Activated effector memory CD4-positive, alpha-beta T cell treated with Interleukin-2 at 50 U/mL for 16 hours (primary cell): ENCODE data around the gene IL4R.
"Not testable (repeated sequence)": the region's sequence is repeated elsewhere in the genome, so short reads cannot be mapped to it uniquely, and the experiment has no call there.

Experiments used
- DNase-seq: peaks from one replicate; pipeline ENCODE4 v3.0.0-alpha.2; 2020

The IL4R gene

DNA sequence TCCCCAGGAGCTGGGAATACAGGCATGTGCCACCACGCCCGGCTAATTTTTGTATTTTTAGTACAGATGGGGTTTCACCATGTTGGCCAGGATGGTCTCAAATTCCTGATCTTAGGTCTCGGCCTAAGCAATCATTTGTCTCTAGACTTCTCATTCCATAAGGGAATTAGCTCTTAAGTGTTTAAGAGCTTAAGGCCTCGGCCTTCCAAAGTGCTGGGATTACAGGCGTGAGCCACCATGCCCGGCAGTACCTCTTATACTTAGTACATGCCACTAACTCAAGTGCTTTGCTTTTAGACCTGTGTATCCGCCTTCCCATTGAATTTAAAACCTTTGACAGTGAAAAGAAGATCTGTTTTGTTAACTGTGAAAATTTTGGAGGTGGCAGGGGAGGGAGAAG is 71.6 kb downstream of the IL4R start:
- no peak for DNase-seq

GRCh38 chr16:27386674-27387073 is 72.9 kb downstream of the IL4R start:
- DNase-seq = no peak

DNA sequence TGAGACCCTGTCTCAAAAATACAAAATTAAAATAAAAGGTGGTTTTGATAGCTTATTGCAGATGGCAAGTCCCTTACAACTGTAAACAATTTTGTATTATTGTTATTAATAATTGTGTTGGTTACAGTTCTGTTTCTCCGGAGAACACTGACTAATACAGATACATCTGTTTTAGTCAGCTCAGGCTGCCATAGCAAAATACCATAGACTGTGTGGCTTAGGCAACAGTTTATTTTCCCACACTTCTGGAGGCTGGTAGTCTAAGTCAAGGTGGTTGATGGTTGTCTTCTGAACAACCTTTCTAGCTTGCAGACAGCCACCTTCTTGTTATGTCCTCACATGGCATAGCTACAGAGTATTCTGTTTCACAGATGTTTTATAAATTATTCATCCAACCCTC is 74.0 kb downstream of the IL4R start:
- no peak for DNase-seq

GRCh38 chr16:27389272-27389961 is 75.6 kb downstream of the IL4R start:
- DNase-seq = no peak

- DNase-seq = no peak
These were observed 76.4 kb downstream of the IL4R start for GRCh38 chr16:27390151-27390550.

DNA sequence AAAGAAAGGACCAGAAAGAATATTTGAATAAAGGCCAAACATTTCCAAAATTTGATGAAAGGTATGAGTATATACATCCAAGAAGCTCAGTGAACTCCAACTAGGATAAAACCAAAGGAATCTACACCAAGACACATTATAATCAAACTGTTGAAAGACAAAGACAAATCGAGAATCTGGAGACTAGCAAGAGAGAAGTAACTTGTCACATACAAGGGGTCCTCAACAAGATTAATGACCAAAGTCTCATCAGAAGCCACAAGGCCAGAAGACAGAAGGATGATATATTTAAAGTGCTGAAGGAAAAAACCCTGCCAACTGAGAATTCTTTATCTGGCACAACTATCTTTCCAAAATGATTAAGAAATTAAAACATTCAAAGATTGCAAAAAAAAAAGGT is 78.9 kb downstream of the IL4R start:
- no peak for DNase-seq

DNA sequence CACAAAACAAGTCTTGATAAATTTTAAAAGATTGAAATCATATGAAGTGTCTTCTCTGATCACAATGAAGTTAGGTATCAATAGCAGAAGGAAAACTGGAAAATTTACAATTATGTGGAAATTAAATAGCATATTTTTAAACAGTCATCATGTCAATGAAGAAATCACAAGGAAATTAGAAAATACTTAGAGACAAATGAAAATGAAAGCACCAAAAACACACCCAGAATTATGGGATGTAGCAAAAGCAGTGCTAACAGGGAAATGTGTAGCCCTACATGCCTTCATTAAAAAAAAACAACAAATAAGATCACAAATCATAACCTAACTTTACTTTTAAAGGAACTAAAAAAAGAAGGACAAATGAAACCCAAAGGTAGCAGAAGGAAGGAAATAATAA is 80.7 kb downstream of the IL4R start:
- DNase-seq = no peak

GRCh38 chr16:27398341-27398893 is 84.6 kb downstream of the IL4R start:
- not testable (repeated sequence) for DNase-seq

DNA sequence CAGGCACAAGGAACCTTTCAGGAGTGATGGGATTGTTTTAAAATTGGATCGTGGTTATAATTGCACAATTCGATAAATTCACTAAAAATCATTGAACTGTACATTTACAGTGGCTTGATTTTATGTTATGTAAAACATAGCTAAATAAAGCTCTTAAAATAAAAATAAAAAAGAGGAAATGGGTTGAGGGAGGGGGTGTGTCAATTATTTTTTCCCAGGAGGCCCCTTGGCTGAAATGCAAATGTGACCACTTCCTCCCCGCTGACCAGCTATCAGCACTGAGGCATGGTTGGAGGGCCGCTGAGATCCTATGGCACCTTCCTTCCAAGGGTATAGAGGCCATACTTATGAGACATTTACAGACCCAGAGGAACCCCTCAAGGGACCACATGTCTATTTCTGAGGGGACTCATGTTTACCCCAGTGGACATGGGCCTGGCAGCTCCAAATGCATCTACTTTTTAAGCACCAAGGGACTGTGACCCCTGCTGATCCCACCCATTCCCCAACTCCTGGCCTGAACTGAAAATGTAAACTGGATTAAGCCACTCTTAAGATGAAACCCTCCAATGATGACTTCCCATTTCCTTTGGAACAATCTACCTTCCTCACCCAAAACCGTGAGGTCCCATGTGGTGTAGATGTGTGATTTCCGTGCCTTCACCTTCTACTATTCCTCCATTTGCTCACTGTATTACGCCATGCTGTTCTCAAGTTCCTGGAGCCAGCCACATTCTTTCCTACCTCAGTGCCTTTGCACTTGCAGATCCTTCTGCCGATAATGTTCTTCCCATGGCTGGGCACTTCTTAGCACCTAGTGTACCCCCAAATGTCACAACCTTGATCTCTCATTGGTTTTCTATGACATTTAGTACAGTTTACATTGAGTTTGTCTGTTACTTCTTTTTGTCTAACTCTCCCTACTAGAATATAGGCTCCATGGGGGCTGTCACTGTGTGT is 85.4 kb downstream of the IL4R start:
- DNase-seq = no peak

DNA sequence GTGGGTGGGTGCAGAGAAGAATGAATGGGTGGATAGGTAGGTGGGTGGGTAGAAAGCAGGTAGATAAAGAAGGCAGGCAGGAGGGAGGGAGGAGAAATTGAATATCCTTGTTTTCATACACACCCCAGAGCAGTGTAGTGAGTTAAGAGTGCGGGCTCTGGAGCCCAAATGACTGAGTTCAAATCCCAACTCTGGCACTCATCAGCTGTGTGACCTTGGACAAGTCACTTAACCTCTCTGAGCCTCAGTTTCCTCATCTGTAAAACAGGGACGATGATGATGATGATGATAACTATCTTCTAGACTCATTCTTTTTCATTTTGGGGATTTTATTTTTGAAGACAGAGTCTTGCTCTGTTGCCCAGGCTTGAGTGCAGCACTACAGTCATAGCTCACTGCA is 86.2 kb downstream of the IL4R start:
- no peak for DNase-seq

DNA sequence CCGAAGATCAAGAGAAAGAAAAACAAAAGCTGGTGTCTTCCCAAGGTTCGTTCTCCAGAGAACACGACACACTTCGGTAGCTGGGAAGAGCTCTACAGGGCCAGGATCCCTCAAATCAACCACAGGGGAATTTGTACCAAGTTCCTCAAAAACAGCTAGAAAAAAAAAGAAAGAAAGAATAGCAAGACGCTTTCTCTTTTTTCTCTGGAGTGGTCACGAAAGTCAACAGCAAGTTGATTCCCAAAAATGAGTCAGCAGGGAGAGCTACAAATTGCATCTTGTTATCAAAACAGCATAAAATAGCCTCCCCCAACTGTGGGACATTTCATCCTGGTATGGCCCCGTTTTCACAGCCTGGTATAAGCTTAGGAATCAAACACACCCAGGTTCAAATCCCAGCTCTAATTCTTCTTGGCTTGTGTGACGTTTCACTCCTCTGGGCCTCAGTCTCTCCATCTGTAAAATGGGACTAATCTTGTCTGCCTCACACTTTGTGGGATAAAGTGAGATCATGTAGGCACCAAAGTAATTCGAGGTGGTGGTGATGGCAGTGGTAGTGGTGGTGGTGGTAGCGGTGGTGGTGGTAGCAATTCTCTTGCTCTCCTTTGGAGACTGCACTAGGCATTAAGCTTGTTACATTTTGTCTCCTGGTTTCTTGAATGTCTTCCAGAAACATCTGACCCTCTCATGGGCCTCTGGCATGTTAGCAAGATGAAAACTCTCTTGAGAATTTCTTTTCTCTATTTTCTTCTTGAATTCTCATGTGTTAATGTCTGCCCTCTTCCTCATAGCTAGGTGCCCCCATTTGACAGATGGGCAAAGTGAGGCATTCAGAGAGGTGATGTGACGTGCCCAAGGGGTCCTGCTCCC is 87.2 kb downstream of the IL4R start:
- no peak for DNase-seq

DNA sequence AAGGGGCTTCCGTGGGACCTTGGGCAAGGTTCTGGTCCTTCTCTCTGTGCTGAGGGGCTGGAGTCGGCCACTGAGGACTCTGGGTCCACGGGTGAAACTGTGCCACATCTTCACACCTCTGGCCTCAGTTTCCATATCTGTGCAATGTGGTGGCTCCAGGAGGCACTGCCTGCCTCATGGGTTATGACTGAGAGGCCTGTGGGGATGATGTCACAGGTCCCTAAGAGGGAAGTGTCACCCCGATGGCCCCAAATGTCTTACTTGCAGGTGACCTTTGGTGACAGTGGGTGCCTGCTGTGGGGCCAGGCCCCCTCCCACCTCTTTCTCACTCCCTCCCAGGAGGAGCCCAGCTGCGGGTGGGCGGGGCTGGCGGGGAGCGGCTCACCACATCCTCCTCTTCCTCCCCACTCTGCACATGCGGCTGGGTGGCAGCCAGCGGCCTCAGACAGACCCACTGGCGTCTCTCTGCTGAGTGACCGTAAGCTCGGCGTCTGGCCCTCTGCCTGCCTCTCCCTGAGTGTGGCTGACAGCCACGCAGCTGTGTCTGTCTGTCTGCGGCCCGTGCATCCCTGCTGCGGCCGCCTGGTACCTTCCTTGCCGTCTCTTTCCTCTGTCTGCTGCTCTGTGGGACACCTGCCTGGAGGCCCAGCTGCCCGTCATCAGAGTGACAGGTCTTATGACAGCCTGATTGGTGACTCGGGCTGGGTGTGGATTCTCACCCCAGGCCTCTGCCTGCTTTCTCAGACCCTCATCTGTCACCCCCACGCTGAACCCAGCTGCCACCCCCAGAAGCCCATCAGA is 88.2 kb downstream of the IL4R start, which contains the start of gene IL21R:
IL21R (plus strand) TSS at position 407 of the 801 bp plus-strand sequence. CDS start 27,898 bp downstream, outside the sequence.
- peak; percentile 81 for DNase-seq

GRCh38 chr16:27402569-27402963 is 88.8 kb downstream of the IL4R start:
- DNase-seq = no peak

DNA sequence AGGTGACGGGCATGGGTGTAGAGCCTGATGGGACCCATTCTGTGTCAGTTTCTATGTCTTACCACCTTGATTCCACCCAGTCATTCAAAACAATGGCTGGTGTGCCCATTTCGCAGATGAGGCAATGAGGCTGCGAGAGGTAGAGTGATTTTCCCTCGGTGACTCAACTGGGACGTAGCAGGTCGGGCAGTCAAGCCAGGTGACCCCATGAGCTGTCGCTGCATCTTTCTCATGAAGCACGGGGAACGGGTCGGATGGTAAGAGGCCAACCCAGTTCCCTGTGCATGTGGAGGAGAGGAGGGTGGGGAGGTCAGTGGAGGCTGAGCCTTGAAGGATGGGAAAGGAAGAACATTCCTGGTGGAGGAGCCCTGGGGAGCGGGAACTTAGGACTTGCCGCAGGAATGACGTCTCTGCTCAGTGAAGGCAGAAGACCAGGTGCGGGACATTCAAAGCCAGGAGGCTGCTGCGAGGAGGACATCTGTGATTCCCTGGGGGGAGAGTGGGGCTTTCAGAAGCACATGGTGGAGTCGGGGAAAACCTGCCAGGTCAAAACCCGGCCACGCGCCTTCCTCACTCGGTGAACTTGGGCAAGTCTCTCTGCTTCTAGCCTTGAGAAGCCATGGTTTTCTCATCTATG is 89.3 kb downstream of the IL4R start:
- DNase-seq = no peak

DNA sequence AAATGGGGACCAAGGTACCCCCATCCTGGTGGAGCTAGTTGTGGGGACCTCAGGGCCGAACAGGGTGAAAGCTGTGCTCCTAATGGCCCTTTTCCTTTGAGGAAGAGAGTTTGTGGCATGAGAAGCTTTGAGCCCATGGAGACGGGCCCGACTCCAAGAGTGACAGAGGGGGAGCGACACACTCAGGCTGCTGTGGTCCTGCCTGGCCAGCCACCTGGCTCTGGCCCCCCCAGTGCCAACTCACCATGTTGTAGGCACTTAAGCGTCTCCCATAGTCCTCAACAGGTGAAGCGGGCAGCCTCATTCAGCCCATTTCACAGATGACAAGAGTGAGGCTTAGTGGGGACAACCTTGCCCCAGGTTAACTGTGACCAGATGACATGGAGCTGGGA is 89.8 kb downstream of the IL4R start:
- DNase-seq = no peak

DNA sequence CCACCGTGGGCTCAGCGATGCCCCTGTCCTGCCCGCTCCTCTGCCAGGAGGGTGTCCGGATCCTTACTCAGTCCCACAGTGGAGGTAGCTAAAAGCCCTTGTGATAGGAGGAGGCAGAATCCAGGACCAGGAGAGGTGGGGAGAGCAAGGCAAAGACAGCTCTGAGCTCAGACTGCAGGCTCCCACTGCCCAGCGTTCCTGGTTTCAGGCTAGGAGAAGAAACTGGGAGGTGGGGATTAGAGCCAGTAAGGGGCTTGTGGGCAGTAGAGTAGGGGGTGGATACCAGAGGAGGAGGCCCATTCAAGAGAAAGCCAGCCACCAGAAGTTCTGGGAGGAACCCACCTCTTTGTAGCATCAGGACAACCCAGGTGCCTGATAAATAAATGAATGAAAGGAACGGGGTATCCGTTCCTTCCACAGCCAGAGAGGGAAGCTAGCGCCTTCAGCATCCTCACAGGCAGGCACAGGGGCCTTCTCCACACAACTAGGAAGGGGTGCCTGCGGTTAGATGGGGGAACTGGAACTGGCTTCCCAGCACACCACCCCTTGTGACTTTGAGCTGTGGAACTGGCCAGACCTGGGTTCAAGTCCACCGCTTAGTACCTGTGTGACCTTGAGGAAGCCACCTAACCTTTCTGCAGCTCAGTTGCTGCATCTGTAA is 90.5 kb downstream of the IL4R start:
- DNase-seq = no peak

- DNase-seq = no peak
These were observed 92.0 kb downstream of the IL4R start for GRCh38 chr16:27405546-27406451.

DNA sequence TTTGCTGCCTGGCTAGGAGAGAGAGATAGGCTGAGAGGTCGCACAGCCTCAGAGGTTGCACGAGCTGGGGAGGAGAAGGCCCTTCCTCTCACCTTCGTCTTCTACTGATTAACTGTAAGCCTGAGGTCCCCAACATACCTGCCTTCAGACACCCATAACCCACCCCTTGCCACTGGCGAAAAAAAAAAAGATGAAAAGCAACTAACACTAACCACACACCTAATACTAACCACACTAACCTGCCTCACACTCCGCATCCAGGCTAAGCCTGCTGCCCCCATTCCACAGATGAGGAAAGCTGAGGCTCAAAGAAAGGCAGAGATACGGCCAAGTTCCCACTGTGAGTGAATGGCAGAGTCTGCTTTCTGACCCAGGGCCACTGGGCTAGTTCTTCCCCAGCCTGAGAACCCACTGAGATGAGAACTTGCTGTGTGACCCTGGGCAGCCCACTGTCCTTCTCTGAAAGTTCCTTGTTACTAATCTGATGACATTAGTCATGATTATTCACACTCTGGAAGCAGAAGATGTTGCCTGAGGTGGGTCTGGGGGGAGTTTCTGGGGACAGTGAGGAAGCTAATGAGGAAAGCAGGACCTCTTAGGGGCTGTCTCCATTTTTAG is 92.8 kb downstream of the IL4R start:
- DNase-seq = no peak

DNA sequence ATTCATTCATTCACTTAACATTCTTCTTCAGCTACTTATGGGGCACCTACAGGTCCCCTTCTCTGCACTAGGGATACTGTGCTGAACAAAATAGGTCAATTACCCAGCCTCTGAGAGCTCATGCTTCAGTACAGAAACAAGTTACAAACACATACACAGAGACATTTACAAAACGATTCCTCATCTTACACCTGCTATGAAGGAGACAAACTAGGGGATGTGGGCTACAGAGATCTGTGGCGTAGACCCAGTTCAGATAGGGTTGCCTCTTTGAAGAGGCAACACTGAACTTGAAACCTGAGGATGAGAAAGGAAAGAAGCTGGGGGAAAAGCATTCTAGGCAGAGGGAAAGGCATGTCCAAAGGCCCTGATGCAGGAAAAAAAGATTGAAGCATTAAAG is 93.4 kb downstream of the IL4R start:
- DNase-seq = no peak
